GM12801 (cell line): ENCODE results near the gene NEMF.

Experiments
- TF ChIP-seq, protein P1 (sequence below): IDR thresholded peaks from one replicate; pipeline ENCODE4 v1.5.1; 2011; ENCODE audit warnings: control low read depth; ENCODE audit not compliant: insufficient read length; ENCODE audit errors: extremely low read depth

NEMF gene

DNA sequence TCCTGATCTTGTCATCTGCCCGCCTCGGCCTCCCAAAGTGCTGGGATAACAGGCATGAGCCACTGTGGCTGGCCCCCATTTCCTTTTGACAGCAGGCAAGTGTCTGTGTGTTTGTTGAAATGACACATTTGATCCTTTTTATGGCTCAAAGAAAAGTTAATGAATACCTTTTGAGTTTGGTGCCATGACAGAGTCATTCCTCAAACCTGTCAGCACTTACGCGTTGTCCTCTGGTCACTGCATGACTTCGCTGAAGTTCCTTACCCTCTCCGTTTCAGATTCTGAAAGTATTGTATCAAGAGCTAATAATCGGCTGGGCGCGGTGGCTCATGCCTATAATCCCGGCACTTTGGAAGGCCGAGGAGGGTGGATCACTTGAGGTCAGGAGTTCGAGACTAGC, 32.4 kb downstream of the NEMF start:
- TF ChIP-seq, protein P1, sequence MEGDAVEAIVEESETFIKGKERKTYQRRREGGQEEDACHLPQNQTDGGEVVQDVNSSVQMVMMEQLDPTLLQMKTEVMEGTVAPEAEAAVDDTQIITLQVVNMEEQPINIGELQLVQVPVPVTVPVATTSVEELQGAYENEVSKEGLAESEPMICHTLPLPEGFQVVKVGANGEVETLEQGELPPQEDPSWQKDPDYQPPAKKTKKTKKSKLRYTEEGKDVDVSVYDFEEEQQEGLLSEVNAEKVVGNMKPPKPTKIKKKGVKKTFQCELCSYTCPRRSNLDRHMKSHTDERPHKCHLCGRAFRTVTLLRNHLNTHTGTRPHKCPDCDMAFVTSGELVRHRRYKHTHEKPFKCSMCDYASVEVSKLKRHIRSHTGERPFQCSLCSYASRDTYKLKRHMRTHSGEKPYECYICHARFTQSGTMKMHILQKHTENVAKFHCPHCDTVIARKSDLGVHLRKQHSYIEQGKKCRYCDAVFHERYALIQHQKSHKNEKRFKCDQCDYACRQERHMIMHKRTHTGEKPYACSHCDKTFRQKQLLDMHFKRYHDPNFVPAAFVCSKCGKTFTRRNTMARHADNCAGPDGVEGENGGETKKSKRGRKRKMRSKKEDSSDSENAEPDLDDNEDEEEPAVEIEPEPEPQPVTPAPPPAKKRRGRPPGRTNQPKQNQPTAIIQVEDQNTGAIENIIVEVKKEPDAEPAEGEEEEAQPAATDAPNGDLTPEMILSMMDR: no peak

DNA sequence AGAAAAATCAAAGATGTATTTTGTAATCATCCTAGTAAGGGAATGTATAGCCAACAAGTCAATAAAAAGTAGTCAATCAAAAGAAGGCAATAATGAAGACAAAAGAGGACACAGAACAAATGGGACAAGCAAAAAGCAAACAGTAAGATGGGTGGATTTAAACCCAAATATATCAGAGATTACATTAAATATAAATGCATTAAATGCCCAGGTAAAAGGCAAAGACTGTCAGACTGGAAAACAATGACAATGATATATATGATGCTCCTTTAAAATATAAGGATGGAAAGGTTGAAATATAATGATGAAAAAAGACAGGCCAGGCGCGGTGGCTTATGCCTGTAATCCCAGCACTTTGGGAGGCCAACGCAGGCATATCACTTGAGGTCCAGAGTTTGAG, 35.7 kb downstream of the NEMF start:
- TF ChIP-seq, protein P1: no peak

DNA sequence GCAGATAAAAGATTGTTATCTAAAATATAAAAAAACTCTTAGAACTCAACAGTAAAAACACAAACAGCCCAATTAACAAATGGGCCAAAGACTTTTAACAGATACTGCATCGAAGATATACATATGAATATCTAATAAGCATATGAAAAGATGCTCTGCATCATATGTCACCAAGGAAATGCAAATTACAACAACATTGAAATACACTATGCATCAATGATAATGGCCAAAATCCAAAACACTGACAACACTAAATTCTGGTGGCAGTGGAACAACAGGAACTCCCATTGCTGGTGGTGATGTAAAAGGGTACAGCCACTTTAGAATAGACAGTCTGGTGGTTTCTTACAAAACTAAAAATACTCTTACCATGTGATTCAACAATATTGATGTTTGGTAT, 43.8 kb downstream of the NEMF start:
- TF ChIP-seq, protein P1: no peak

DNA sequence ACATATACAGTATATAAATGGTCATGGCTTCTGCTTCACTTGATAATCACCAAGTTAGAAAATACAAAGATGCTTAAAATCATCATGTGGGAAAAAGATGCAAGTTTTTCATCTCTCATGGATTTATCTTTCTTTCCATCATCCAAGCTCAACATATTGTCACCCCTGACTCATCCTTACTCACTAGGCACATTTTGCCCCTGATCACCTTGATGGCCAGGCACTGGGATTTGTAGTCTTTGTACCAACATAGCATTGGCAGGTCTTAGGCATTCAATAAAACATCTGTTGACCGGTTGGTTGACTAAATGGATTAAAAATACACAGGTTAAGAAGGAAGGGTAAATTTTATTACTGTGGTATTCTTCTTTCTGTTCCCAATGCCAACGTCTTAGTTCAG, 56.6 kb downstream of the NEMF start:
- TF ChIP-seq, protein P1: no peak

DNA sequence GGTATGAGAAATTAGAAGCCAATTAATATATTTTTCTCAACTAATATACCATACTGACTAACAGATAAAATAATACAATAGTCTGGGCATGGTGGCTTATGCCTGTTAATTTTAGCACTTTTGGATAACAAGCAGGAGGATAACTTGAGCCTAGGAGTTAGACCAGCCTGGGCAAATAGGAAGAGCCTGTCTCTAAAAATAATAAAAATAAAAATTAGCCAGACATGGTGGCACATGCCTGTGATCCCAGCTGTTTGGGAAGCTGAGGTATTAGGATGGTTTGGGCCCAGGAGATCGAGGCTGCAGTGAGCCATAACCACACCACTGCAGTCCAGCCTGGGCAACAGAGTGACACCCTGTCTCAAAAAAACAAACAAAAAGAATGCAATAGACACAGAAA, 60.0 kb downstream of the NEMF start:
- TF ChIP-seq, protein P1: no peak

DNA sequence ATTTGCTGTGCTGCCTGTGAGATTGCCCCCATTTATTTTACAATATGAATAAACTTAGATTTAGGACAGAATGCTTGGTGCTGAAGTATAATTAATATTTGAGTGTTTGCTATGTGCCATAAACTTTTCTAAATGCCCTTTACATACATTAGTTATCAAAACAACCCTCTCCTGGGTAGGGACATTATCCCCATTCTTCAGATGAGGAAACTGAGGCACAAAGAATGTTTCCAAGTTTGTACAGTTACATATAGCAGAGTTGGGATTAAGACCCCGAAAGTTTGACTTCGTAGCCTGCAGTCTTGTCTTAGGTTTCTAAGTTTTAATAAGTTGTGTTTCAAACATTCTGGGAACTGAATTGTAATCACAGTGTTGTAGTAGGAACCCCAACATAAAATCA, 66.3 kb downstream of the NEMF start:
- TF ChIP-seq, protein P1: no peak

DNA sequence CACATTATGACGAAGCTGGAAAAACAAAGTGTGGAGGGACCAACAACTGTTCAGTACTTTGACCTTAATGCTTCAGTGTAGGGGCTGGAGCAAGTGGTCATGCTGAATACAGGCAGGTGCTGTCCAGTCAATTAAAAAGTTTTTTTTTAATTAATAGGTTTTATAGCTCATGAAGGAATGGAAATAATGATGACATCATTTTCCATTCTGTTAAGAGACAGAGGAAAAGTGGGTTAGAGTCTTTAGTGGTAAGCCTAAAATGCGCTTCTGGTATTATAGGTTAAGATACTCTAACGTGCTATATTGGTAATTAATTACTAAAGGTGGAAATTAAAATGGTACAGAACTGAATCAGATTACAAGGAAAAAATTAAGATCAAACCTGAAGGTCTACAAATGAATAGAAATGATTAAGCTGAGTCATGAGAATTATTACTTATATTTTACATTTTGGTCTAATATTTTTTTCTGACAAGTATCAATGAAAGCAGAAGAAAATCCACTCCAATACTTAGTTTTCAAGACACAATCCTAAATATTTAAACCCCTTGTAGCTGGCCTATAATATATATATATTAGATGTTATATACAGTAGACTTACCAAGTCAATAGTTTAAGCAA, 69.1 kb downstream of the NEMF start:
- TF ChIP-seq, protein P1: no peak
